ENCODE results near the gene FIZ1.
A peak's percentile ranks its signal among the peaks of the same experiment; 100 is the strongest.

FIZ1 gene

DNA sequence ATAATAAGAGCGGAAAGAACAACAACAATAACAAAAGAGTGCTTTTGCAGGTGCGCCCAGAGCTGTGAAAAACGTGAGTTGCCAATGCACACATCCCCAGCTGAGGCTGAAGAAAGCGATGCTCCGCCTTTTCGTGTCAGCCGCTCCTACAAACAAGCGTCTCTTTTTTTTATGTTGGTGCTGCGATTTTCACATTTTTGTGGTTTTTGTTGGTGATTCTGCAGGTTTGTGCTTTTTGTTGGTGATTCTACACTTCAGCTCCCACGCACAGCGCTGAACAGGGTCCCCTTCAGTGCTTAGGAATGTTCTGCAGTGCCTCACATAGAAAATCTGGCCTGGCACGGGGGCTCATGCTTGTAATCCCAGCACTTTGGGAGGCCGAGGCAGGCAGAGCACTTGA is 46.7 kb downstream of the FIZ1 start:
- no peaks in the 10 kb centered on the region for H3K36me3 Mint-ChIP-seq (ENCODE audit: insufficient read depth)
- DNase-seq (no peak), ATAC-seq (replicated peaks) (no peak)
- H3K4me3 Mint-ChIP-seq: no peak overlapping the region
- peaks cover 0 to 2% of the 10 kb centered on the region in 2 donors for H3K4me1 Mint-ChIP-seq (ENCODE audit: low read depth in 2 of 2)
- peaks cover 25 to 68% of the 10 kb centered on the region in 2 donors for H3K27me3 Mint-ChIP-seq
- H3K9me3 Mint-ChIP-seq: no peaks in the 10 kb centered on the region
- peak overlapping the region in 1 of 2 donors; percentile 59 for H3K27ac Mint-ChIP-seq

GRCh38 chr19:55552206-55552605 is 47.1 kb downstream of the FIZ1 start:
- Mint-ChIP-seq H3K27ac (peak overlapping the region in 1 of 2 donors; percentile 59), H3K36me3 (ENCODE audit: insufficient read depth) (no peaks in the 10 kb centered on the region), H3K27me3 (peaks cover 26 to 68% of the 10 kb centered on the region in 2 donors), H3K9me3 (no peaks in the 10 kb centered on the region), H3K4me3 (no peak overlapping the region), H3K4me1 (ENCODE audit: low read depth in 2 of 2) (peaks cover 0 to 2% of the 10 kb centered on the region in 2 donors)
- DNase-seq: no peak
- ATAC-seq (replicated peaks): no peak

GRCh38 chr19:55550321-55550650 is 49.0 kb downstream of the FIZ1 start:
- Mint-ChIP-seq H3K9me3 (no peaks in the 10 kb centered on the region), H3K27ac (no peak overlapping the region), H3K4me1 (ENCODE audit: low read depth in 2 of 2) (peaks cover 0 to 2% of the 10 kb centered on the region in 2 donors), H3K36me3 (ENCODE audit: insufficient read depth) (no peaks in the 10 kb centered on the region), H3K4me3 (no peak overlapping the region), H3K27me3 (peaks cover 46 to 81% of the 10 kb centered on the region in 2 donors)
- no peak for ATAC-seq (replicated peaks)
- DNase-seq: no peak

GRCh38 chr19:55549500-55550320 is 49.6 kb downstream of the FIZ1 start:
- Mint-ChIP-seq H3K27me3 (peaks cover 48 to 81% of the 10 kb centered on the region in 2 donors), H3K36me3 (ENCODE audit: insufficient read depth) (no peaks in the 10 kb centered on the region), H3K4me1 (ENCODE audit: low read depth in 2 of 2) (peaks cover 0 to 2% of the 10 kb centered on the region in 2 donors), H3K27ac (no peak overlapping the region), H3K4me3 (no peak overlapping the region), H3K9me3 (no peaks in the 10 kb centered on the region)
- DNase-seq (no peak), ATAC-seq (replicated peaks) (no peak)

DNA sequence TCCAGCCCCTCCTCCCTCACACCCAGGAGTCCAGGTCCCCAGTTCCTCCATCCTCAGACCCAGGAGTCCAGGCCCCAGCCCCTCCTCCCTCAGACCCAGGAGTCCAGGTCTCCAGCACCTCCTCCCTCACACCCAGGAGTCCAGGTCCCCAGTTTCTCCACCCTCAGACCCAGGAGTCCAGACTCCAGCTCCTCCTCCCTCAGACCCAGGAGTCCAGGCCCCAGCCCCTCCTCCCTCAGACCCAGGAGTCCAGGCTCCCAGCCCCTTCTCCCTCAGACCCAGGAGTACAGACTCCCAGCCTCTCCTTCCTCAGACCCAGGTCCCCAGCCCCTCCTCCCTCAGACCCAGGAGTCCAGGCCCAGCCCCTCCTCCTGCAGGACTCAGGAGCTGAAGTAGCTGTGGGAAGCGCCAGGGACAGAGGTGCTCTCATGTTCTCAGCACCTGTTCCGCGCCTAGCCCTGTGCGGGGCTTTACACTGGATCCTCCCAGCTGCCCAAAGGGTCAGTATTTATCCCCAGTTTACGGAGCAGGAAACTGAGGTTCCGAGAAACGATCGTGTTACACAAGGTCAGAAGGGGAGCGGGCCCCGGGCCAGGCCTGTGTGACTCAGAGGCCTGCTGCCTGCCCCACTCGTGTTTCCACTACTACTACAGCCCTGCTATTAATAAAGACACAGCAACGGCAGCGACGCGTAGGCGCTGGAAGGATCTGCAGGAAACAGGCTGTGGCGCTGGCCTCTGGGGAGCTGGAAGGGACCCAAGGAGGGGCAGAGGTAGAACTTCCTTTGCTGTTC is 52.3 kb downstream of the FIZ1 start:
- Mint-ChIP-seq H3K27me3 (peaks cover 42 to 70% of the 10 kb centered on the region in 2 donors), H3K4me1 (ENCODE audit: low read depth in 2 of 2) (no peaks in the 10 kb centered on the region), H3K27ac (peak overlapping the region in 1 of 2 donors; percentile 17), H3K36me3 (ENCODE audit: insufficient read depth) (no peaks in the 10 kb centered on the region), H3K9me3 (no peaks in the 10 kb centered on the region), H3K4me3 (no peak overlapping the region)
- ATAC-seq (replicated peaks): no peak
- no peak for DNase-seq

DNA sequence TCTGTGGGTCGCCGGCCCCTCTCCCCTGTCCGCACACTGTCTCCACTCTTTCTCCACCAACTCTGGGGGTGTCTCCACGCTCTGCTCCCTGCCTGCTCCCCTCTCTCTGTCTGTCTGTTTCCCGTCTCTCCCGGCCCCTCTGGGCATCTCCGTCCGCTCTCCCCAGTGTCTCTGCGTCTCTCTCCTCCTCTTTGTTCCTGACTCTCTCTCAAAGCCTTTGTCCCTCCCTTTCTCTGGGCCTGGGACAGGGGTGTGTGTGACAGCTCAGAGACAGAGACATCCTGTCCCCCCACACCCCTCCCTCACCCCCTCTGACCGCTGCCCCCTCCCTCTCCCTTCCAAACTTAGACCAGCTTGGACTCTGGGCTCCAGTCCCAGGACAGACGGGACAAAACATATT is 53.3 kb downstream of the FIZ1 start:
- DNase-seq (no peak), ATAC-seq (replicated peaks) (no peak)
- Mint-ChIP-seq H3K9me3 (no peaks in the 10 kb centered on the region), H3K4me1 (ENCODE audit: low read depth in 2 of 2) (no peaks in the 10 kb centered on the region), H3K36me3 (ENCODE audit: insufficient read depth) (no peaks in the 10 kb centered on the region), H3K27ac (no peak overlapping the region), H3K4me3 (no peak overlapping the region), H3K27me3 (peaks cover 42 to 60% of the 10 kb centered on the region in 2 donors)

DNA sequence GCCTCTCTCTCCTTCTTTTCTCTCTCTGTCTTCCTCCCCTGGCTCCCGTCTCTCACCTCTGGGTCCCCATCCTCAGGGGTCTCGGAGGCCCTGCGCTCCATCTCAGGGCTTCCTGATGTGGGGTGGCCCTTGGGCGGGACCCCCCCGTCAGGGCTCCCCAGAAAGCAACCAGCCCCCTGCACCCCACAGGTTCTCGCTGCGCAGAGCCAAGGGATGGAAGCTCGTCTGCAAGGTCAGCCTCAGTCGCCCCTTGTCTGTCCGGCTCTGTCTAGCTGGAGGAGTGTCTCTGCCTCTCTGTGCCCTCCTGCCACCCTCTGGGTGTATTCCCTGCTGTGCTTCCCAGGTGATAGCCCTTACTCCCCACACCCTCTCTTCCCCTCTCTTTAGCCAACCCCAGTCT is 53.9 kb downstream of the FIZ1 start, which contains the start of gene SBK3:
TSS of gene SBK3 (minus strand) at position 101 of the 400 bp plus-strand sequence. CDS start at position 101, 0 bp downstream.
- DNase-seq (no peak), ATAC-seq (replicated peaks) (no peak)
- Mint-ChIP-seq H3K27me3 (peaks cover 42 to 56% of the 10 kb centered on the region in 2 donors), H3K4me1 (ENCODE audit: low read depth in 2 of 2) (no peaks in the 10 kb centered on the region), H3K36me3 (ENCODE audit: insufficient read depth) (no peaks in the 10 kb centered on the region), H3K4me3 (no peak within 1 kb of the TSS), H3K9me3 (no peaks in the 10 kb centered on the region), H3K27ac (no peak within 1 kb of the TSS)

- no peaks in the 10 kb centered on the region for H3K4me1 Mint-ChIP-seq (ENCODE audit: low read depth in 2 of 2)
- peaks cover 42 to 50% of the 10 kb centered on the region in 2 donors for H3K27me3 Mint-ChIP-seq
- ATAC-seq (replicated peaks) (no peak), DNase-seq (no peak)
- H3K4me3 Mint-ChIP-seq: no peak overlapping the region
- no peaks in the 10 kb centered on the region for H3K36me3 Mint-ChIP-seq (ENCODE audit: insufficient read depth)
- no peaks in the 10 kb centered on the region for H3K9me3 Mint-ChIP-seq
- no peak overlapping the region for H3K27ac Mint-ChIP-seq
These were observed 54.4 kb downstream of the FIZ1 start for GRCh38 chr19:55544776-55545439.

DNA sequence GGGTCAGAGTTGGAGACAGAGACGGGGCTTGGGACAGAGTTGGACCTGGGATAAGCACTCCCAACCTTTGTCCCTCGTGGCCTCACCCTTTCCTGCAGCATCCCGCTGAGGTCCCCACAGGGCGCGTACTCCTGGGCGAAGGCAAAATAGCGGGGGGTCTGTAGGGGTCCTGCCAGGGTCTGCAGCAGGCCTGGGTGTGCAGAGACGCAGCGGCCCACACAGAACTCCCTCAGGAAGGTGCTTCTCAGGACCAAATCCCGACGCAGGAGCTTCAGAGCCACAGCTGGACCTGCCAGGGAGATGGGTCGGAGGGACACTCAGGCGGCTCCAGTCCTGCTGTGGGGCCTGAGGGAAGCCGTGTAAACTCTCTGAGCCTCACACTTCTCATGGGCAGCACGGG is 55.3 kb downstream of the FIZ1 start:
- peaks cover 42 to 44% of the 10 kb centered on the region in 2 donors for H3K27me3 Mint-ChIP-seq
- DNase-seq (no peak), ATAC-seq (replicated peaks) (no peak)
- H3K36me3 Mint-ChIP-seq (ENCODE audit: insufficient read depth): no peaks in the 10 kb centered on the region
- no peaks in the 10 kb centered on the region for H3K9me3 Mint-ChIP-seq
- no peaks in the 10 kb centered on the region for H3K4me1 Mint-ChIP-seq (ENCODE audit: low read depth in 2 of 2)
- H3K4me3 Mint-ChIP-seq: no peak overlapping the region
- no peak overlapping the region for H3K27ac Mint-ChIP-seq

DNA sequence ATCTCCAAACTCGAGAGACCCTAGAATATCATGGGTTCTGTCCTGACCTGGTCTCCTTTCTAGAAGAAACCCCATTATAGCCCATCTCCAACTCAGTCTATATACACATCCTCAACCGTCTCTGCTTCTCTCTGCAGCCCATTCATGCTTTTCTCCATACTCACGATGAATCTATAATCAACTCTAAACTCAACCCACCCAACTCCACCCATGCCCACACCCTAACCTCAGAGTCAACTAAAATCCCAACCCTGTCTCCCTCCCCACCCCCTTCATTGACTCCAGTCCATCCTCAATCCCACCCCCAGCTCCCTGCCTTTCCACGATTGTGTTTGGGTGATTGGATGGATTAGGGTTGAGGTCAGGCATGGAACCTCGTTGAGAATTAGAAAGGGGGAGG is 55.8 kb downstream of the FIZ1 start:
- Mint-ChIP-seq H3K36me3 (ENCODE audit: insufficient read depth) (peaks cover 3% of the 10 kb centered on the region), H3K4me1 (ENCODE audit: low read depth in 2 of 2) (no peaks in the 10 kb centered on the region), H3K9me3 (no peaks in the 10 kb centered on the region), H3K4me3 (no peak overlapping the region), H3K27me3 (peaks cover 42 to 44% of the 10 kb centered on the region in 2 donors), H3K27ac (no peak overlapping the region)
- DNase-seq (no peak), ATAC-seq (replicated peaks) (no peak)

- no peak overlapping the region for H3K27ac Mint-ChIP-seq
- DNase-seq: no peak
- H3K4me1 Mint-ChIP-seq (ENCODE audit: low read depth in 2 of 2): no peaks in the 10 kb centered on the region
- no peak overlapping the region for H3K4me3 Mint-ChIP-seq
- no peak for ATAC-seq (replicated peaks)
- peaks cover 4% of the 10 kb centered on the region for H3K36me3 Mint-ChIP-seq (ENCODE audit: insufficient read depth)
- H3K9me3 Mint-ChIP-seq: no peaks in the 10 kb centered on the region
- H3K27me3 Mint-ChIP-seq: peaks cover 32 to 34% of the 10 kb centered on the region in 2 donors
These were observed 56.9 kb downstream of the FIZ1 start for GRCh38 chr19:55542292-55542855.

Data from effector memory CD8-positive, alpha-beta T cell (primary cell).